Breast epithelium (tissue), 3 donors: ENCODE measurements around the gene SYNM.

Experiments used
- POLR2A ChIP-seq: fragments of 450-650 bp; IDR thresholded peaks from one replicate; pipeline ENCODE4 v1.6.1; 2016; ENCODE audit warnings: antibody characterized with exemption, mild to moderate bottlenecking, moderate library complexity
- POLR2AphosphoS5 ChIP-seq, 3 donors: sonication (generic); formaldehyde crosslinking; IDR thresholded peaks; one replicate each; pipeline ENCODE4 v1.6.1; 2017; ENCODE audit warnings: antibody characterized with exemption in 3 of 3
- TF ChIP-seq, protein P1 (sequence below), 3 donors: fragments of 450-650 bp; IDR thresholded peaks; one replicate each; pipeline ENCODE4 v1.5.1; 2016 to 2017; ENCODE audit warnings: antibody characterized with exemption in 3 of 3, mild to moderate bottlenecking in 3 of 3, moderate library complexity in 3 of 3

DNA sequence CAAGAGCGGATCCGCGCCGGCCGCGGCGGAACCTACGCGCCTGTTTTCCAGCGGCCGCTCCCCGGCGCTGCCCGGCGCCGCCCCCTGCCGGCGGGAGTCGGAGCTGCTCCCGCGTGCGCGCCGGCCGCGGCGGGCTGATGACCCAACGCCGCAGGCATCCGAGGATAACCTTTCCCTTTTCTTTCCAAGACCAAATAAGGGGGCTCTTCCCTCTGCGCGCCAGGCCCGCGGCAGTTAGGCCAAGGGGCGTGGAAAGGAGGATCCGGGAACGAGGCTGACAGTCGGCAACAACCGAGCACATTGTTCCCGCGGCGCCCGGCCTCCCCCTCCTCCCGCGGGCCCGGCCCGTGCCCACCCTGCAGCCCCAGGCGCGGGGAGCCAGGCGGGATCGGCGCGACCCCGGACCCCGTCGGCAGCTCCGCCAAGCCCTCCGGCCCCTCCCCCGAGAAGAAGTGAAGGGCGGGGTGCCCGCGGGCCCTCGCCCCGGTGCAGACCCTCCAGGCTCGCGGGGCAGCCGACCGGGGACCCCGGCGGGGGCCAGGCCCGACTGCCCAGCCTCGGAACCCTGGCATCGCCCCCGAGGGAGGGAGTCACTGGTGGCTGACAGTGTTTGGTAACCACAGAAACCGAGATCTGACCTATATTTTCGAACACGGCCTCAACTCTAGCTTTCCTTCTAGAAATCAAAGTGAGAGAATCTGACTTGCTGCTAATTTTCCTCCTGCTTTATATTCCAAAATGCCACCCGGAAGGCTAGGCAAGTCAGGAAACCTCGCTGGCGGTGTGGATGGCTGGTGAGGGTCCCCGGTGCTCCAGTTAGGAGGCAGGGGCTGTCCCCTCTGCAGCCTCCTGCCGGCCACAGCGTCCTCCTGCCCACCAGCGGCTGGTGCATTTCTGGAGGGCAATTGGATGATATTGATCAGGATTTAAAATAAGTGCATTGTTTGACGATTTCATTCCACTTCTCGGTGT lies 45.6 kb upstream of the SYNM start:
- TF ChIP-seq, protein P1, sequence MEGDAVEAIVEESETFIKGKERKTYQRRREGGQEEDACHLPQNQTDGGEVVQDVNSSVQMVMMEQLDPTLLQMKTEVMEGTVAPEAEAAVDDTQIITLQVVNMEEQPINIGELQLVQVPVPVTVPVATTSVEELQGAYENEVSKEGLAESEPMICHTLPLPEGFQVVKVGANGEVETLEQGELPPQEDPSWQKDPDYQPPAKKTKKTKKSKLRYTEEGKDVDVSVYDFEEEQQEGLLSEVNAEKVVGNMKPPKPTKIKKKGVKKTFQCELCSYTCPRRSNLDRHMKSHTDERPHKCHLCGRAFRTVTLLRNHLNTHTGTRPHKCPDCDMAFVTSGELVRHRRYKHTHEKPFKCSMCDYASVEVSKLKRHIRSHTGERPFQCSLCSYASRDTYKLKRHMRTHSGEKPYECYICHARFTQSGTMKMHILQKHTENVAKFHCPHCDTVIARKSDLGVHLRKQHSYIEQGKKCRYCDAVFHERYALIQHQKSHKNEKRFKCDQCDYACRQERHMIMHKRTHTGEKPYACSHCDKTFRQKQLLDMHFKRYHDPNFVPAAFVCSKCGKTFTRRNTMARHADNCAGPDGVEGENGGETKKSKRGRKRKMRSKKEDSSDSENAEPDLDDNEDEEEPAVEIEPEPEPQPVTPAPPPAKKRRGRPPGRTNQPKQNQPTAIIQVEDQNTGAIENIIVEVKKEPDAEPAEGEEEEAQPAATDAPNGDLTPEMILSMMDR (IDR thresholded peaks at IDR 0.05): peak in 1 of 3 donors; percentile 88
- TF ChIP-seq POLR2A (no peak), POLR2AphosphoS5 (IDR thresholded peaks at IDR 0.05) (peak in 2 of 3 donors; percentile 68 to 72)
